KMS-11 (cell line): ENCODE measurements around the gene CDK14.
"Not testable (repeated sequence)": the region's sequence is repeated elsewhere in the genome, so short reads cannot be mapped to it uniquely, and the experiment has no call there.

Experiments
- H2AFZ ChIP-seq: fragments of 200-600 bp; sonication (generic); 2 replicates; pipeline ENCODE4 v1.6.1; 2016; ENCODE audit warnings: antibody characterized with exemption, mixed run types, low read depth
- H3K27ac ChIP-seq: fragments of 200-600 bp; sonication (generic); 2 replicates; pipeline ENCODE4 v1.6.1; 2016; ENCODE audit warnings: mild to moderate bottlenecking, mixed run types
- H3K27me3 ChIP-seq: fragments of 200-600 bp; sonication (generic); 2 replicates; pipeline ENCODE4 v1.6.1; 2017; ENCODE audit warnings: mild to moderate bottlenecking, low read depth, mixed run types, moderate library complexity; ENCODE audit not compliant: insufficient read depth
- H3K36me3 ChIP-seq: fragments of 200-600 bp; sonication (generic); 2 replicates; pipeline ENCODE4 v1.6.1; 2017; ENCODE audit warnings: mild to moderate bottlenecking, mixed run types; ENCODE audit not compliant: insufficient read depth
- H3K4me1 ChIP-seq: fragments of 200-600 bp; sonication (generic); 2 replicates; pipeline ENCODE4 v1.6.1; 2016; ENCODE audit warnings: mild to moderate bottlenecking, low read depth, mixed run types; ENCODE audit not compliant: poor library complexity, severe bottlenecking
- H3K4me2 ChIP-seq: fragments of 200-600 bp; sonication (generic); 2 replicates; pipeline ENCODE4 v1.7.0; 2016; ENCODE audit warnings: mild to moderate bottlenecking, mixed run types
- H3K4me3 ChIP-seq: fragments of 200-600 bp; sonication (generic); IDR thresholded peaks from 2 replicates; pipeline ENCODE4 v1.6.1; 2017; ENCODE audit warnings: low read depth, low read length, mixed read lengths; ENCODE audit not compliant: insufficient read depth
- H3K79me2 ChIP-seq: fragments of 200-600 bp; sonication (generic); 2 replicates; pipeline ENCODE4 v1.6.1; 2016; ENCODE audit warnings: low read depth, mixed run types; ENCODE audit not compliant: insufficient read depth
- H3K9ac ChIP-seq: fragments of 200-600 bp; sonication (generic); 2 replicates; pipeline ENCODE4 v1.6.1; 2016; ENCODE audit warnings: mild to moderate bottlenecking, mixed run types
- H4K20me1 ChIP-seq: fragments of 200-600 bp; sonication (generic); 2 replicates; pipeline ENCODE4 v1.6.1; 2016; ENCODE audit warnings: mild to moderate bottlenecking, mixed run types; ENCODE audit not compliant: insufficient read depth
- CTCF ChIP-seq: fragments of 200-600 bp; sonication (generic); conservative IDR thresholded peaks from 2 replicates; pipeline ENCODE4 v1.6.1; 2017; ENCODE audit warnings: low read depth, mild to moderate bottlenecking, antibody characterized with exemption, low read length, moderate library complexity, mixed read lengths

Gene CDK14

DNA sequence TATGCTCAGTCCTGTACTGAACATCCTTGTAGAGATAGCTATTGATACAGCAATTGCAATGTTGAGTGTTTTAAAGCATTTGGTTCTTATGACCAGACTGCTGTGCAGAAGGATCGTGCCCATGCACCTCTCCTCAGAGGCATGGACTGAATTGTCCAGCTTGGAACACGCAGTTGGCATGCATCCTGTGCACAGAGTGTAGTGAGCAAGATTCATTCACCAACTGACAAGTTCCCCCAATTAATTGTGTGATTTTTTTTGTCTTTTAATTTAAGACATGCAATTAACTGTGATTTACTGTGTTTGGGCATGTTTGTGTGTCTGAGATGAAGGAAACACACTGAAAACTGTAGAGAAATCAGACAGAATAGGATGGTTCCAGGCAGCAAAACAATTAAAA, 323.7 kb downstream of the CDK14 start:
- H3K4me3 ChIP-seq: no peak overlapping the region
- no peak for TF ChIP-seq CTCF
- H3K9ac ChIP-seq: no peak overlapping the region
- no peak overlapping the region for H3K4me2 ChIP-seq
- peaks cover 5% of the 10 kb centered on the region for H3K4me1 ChIP-seq
- no peaks in the 10 kb centered on the region; the same call in 1 of the 2 replicates for H3K36me3 ChIP-seq
- peaks cover 14% of the 10 kb centered on the region; the same call in 1 of the 2 replicates for H3K79me2 ChIP-seq
- H3K27me3 ChIP-seq: no peaks in the 10 kb centered on the region
- H4K20me1 ChIP-seq: no peaks in the 10 kb centered on the region
- no peak overlapping the region for H3K27ac ChIP-seq
- no peak overlapping the region for H2AFZ ChIP-seq

DNA sequence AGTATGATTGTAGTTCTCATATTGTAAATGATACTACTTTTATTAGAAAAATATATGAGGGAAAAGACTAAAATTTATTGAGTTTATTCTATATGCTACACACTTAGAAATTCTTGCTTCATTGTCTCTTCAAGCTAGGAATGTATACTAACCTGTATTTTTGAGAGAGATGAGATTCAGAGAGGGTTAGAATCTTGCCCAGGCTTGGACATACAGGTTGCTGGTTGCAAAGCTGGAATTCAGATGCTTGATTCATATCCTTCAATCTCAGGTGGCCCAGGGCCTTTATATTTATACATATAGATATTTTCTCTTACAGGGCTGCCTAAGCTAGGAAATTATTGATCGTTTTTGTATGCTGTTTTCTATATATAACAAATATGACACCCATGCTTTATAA, 324.2 kb downstream of the CDK14 start:
- H3K9ac ChIP-seq: no peak overlapping the region
- H3K79me2 ChIP-seq: peaks cover 14% of the 10 kb centered on the region; the same call in 1 of the 2 replicates
- TF ChIP-seq CTCF: no peak

GRCh38 chr7:90923541-90923997, 327.4 kb downstream of the CDK14 start:
- Histone ChIP-seq H3K27ac (no peak overlapping the region), H3K79me2 (0 out of 2 replicates have a peak, but pooled peaks cover 7% of the 10 kb centered on the region), H3K4me2 (no peak overlapping the region), H4K20me1 (no peaks in the 10 kb centered on the region), H3K4me3 (no peak overlapping the region), H2AFZ (no peak overlapping the region), H3K9ac (no peak overlapping the region), H3K27me3 (no peaks in the 10 kb centered on the region), H3K36me3 (no peaks in the 10 kb centered on the region), H3K4me1 (peaks cover 9% of the 10 kb centered on the region)
- TF ChIP-seq CTCF: no peak

More for the DNA sequence above, 324.2 kb downstream of the CDK14 start:
- no peaks in the 10 kb centered on the region for H3K27me3 ChIP-seq
- no peak overlapping the region for H3K4me3 ChIP-seq
- no peaks in the 10 kb centered on the region for H4K20me1 ChIP-seq
- peaks cover 5% of the 10 kb centered on the region for H3K4me1 ChIP-seq
- H3K4me2 ChIP-seq: no peak overlapping the region
- H3K36me3 ChIP-seq: no peaks in the 10 kb centered on the region; the same call in 1 of the 2 replicates
- H2AFZ ChIP-seq: no peak overlapping the region
- no peak overlapping the region for H3K27ac ChIP-seq

- not testable (repeated sequence) for H3K36me3 ChIP-seq, H4K20me1 ChIP-seq, H3K4me3 ChIP-seq, H3K27me3 ChIP-seq
- peak; percentile 40; the same call in 1 of the 2 replicates for TF ChIP-seq CTCF
- Histone ChIP-seq H3K9ac (peak overlapping the region; percentile 30; the same call in 1 of the 2 replicates), H3K79me2 (peaks cover 39% of the 10 kb centered on the region), H2AFZ (peak overlapping the region; percentile 15; the same call in 1 of the 2 replicates), H3K4me1 (peaks cover 58% of the 10 kb centered on the region), H3K4me2 (peak overlapping the region; percentile 93), H3K27ac (peak overlapping the region; percentile 96)
Observed at GRCh38 chr7:90928700-90929424, 332.7 kb downstream of the CDK14 start.
